HepG2 (cell line): ENCODE measurements around the gene CDC37. TPM values are rescaled to one million over a fixed set of nuclear protein-coding genes. Genes with fewer than 3 reads are reported as not detected.

Source experiments
- FOXK2 ChIP-seq: fragments of 450-650 bp; IDR thresholded peaks from 2 replicates; pipeline ENCODE4 v1.6.1; 2016
- HNF1A ChIP-seq, 2 experiments: sonication (generic) in 1 of 2; formaldehyde crosslinking in 1 of 2; IDR thresholded peaks; 2 replicates each; pipeline versions ENCODE4 v1.4.0 to v1.6.1; 2016 to 2020; ENCODE audit warnings: borderline replicate concordance in 1 of 2, low read depth in 1 of 2, mild to moderate bottlenecking in 1 of 2, missing genetic modification reagents in 1 of 2
- IRF1 ChIP-seq: sonication (generic); formaldehyde crosslinking; IDR thresholded peaks from 2 replicates; pipeline ENCODE4 v1.4.0; 2020; ENCODE audit warnings: low read depth, mild to moderate bottlenecking, missing genetic modification reagents
- LCORL ChIP-seq, 2 experiments: fragments of 450-650 bp in 1 of 2; sonication (generic) in 1 of 2; formaldehyde crosslinking in 1 of 2; IDR thresholded peaks; 2 replicates each; pipeline versions ENCODE4 v1.5.0 to v1.6.1; 2017 to 2020; ENCODE audit warnings: antibody characterized with exemption in 1 of 2, missing genetic modification reagents in 1 of 2
- MAF1 ChIP-seq: sonication (generic); formaldehyde crosslinking; IDR thresholded peaks from 2 replicates; pipeline ENCODE4 v1.5.0; 2020; ENCODE audit warnings: missing genetic modification reagents, borderline replicate concordance
- MAFK ChIP-seq, 2 experiments: IDR thresholded peaks in 1 of 2; conservative IDR thresholded peaks in 1 of 2; 2 replicates each; pipeline ENCODE4 v1.6.1; 2011; ENCODE audit warnings: improper control_type of control experiment in 2 of 2, low read length in 2 of 2
- PHB2 ChIP-seq: fragments of 450-650 bp; IDR thresholded peaks from 2 replicates; pipeline ENCODE4 v1.6.1; 2018; ENCODE audit not compliant: partially characterized antibody
- POGZ ChIP-seq: sonication (generic); formaldehyde crosslinking; IDR thresholded peaks from 2 replicates; pipeline ENCODE4 v1.4.0; 2020; ENCODE audit warnings: mild to moderate bottlenecking, missing genetic modification reagents
- SIN3A ChIP-seq: IDR thresholded peaks from 2 replicates; pipeline ENCODE4 v1.6.1; 2011; ENCODE audit warnings: low read depth, mild to moderate bottlenecking, control low read depth, low read length, borderline replicate concordance
- SP1 ChIP-seq, 2 experiments: fragments of 450-650 bp in 1 of 2; sonication (generic) in 1 of 2; formaldehyde crosslinking in 1 of 2; IDR thresholded peaks; 2 replicates each; pipeline versions ENCODE4 v1.4.0 to v1.6.1; 2016 to 2020; ENCODE audit warnings: missing genetic modification reagents in 1 of 2
- TAF1 ChIP-seq: sonication (generic); formaldehyde crosslinking; IDR thresholded peaks from 2 replicates; pipeline ENCODE4 v1.4.0; 2020; ENCODE audit warnings: missing genetic modification reagents
- ZNF160 ChIP-seq: sonication (generic); formaldehyde crosslinking; IDR thresholded peaks from 2 replicates; pipeline ENCODE4 v1.8.0; 2022; ENCODE audit warnings: mild to moderate bottlenecking, inconsistent platforms, missing genetic modification reagents
- ZNF18 ChIP-seq: sonication (generic); formaldehyde crosslinking; IDR thresholded peaks from 2 replicates; pipeline ENCODE4 v1.8.0; 2022; ENCODE audit warnings: mild to moderate bottlenecking, missing genetic modification reagents; ENCODE audit not compliant: insufficient replicate concordance
- ZNF460 ChIP-seq: sonication (generic); formaldehyde crosslinking; IDR thresholded peaks from 2 replicates; pipeline ENCODE4 v1.5.1; 2020; ENCODE audit warnings: missing genetic modification reagents, mild to moderate bottlenecking, borderline replicate concordance
- ZNF484 ChIP-seq: sonication (generic); formaldehyde crosslinking; IDR thresholded peaks from 2 replicates; pipeline ENCODE4 v1.5.1; 2020; ENCODE audit warnings: mild to moderate bottlenecking, low read depth, missing genetic modification reagents, borderline replicate concordance
- ZNF572 ChIP-seq: sonication (generic); formaldehyde crosslinking; IDR thresholded peaks from 2 replicates; pipeline ENCODE4 v1.5.1; 2020; ENCODE audit warnings: mild to moderate bottlenecking, missing genetic modification reagents
- ZNF576 ChIP-seq: sonication (generic); formaldehyde crosslinking; IDR thresholded peaks from 2 replicates; pipeline ENCODE4 v1.4.0; 2020; ENCODE audit warnings: mild to moderate bottlenecking, missing genetic modification reagents
- ZNF615 ChIP-seq: sonication (generic); formaldehyde crosslinking; IDR thresholded peaks from 2 replicates; pipeline ENCODE4 v1.5.0; 2020; ENCODE audit warnings: mild to moderate bottlenecking, missing genetic modification reagents, borderline replicate concordance
- ZNF766 ChIP-seq: sonication (generic); formaldehyde crosslinking; IDR thresholded peaks from 2 replicates; pipeline ENCODE4 v1.5.0; 2020; ENCODE audit warnings: missing genetic modification reagents, borderline replicate concordance
- ZNF775 ChIP-seq: sonication (generic); formaldehyde crosslinking; IDR thresholded peaks from 2 replicates; pipeline ENCODE4 v1.4.0; 2020; ENCODE audit warnings: missing genetic modification reagents, mild to moderate bottlenecking, moderate library complexity, borderline replicate concordance
- ZNF839 ChIP-seq: sonication (generic); formaldehyde crosslinking; IDR thresholded peaks from 2 replicates; pipeline ENCODE4 v1.4.0; 2020; ENCODE audit warnings: missing genetic modification reagents, mild to moderate bottlenecking, borderline replicate concordance
- polyA plus RNA-seq, 8 experiments: library from polyadenylated mRNA; depleted of rRNA in 3 of 8; stranded (reverse) in 7 of 8; unstranded in 1 of 8; fragments of >200 nt; fragmentation: Illumina TruSeq in 4 of 8; extraction: Trizol in 4 of 8; gene quantifications; 2 replicates each; pipeline versions ENCODE4 v1.2.1 to v1.2.3, GENCODE V29; 2011 to 2016; ENCODE audit warnings: low read depth in 4 of 8, missing spikeins in 1 of 8, mixed read lengths in 1 of 8; ENCODE audit not compliant: insufficient read depth in 1 of 8
- total RNA-seq, 5 experiments: library from RNA; depleted of rRNA; stranded (reverse); fragments of >200 nt; fragmentation: Illumina TruSeq; extraction: Trizol; gene quantifications; 2 replicates each; pipeline ENCODE4 v1.2.3, GENCODE V29; 2016; ENCODE audit warnings: low read depth in 1 of 5

Gene CDC37
- total and polyA plus RNA-seq, 2 of the 13 experiments (the other 11 are each of a cell fraction or from before 2014, with no cell fraction given), result 158 to 177 TPM

GRCh38 chr19:10403137-10404021 is at the start of gene CDC37 (continued):
- peak; percentile 54; the same call in 1 of the 2 replicates for TF ChIP-seq ZNF160 (CRISPR knock-in tag)
- 0 out of 2 replicates have a peak, but pooled peaks have one; percentile 30 for TF ChIP-seq IRF1 (CRISPR knock-in tag)
- no peak for TF ChIP-seq SP1 (IDR thresholded peaks at IDR 0.05)
- peak; percentile 89 for TF ChIP-seq SP1 (CRISPR knock-in tag; IDR thresholded peaks at IDR 0.05)
- TF ChIP-seq FOXK2, result no peak
- TF ChIP-seq MAFK (conservative IDR thresholded peaks at IDR 0.05 in 1 of 2, IDR thresholded peaks at IDR 0.05 in 1 of 2; ENCODE audit: low read length in 2 of 2), result no peak
- no peak for TF ChIP-seq LCORL (IDR thresholded peaks at IDR 0.05)
- no peak for TF ChIP-seq LCORL (CRISPR knock-in tag; IDR thresholded peaks at IDR 0.05)
- no peak for TF ChIP-seq ZNF18 (CRISPR knock-in tag)
- TF ChIP-seq ZNF839, result no peak
- peak; percentile 97; the same call in 1 of the 2 replicates for TF ChIP-seq SIN3A
- TF ChIP-seq MAF1, result peak; percentile 57; the same call in 1 of the 2 replicates
- peak; percentile 41; the same call in 1 of the 2 replicates for TF ChIP-seq POGZ (CRISPR knock-in tag)
- TF ChIP-seq ZNF460 (CRISPR knock-in tag), result no peak
- TF ChIP-seq ZNF775 (CRISPR knock-in tag), result no peak
- TF ChIP-seq ZNF766, result peak; percentile 81; the same call in 1 of the 2 replicates
- 0 out of 2 replicates have a peak, but pooled peaks have one; percentile 39 for TF ChIP-seq ZNF484 (CRISPR knock-in tag)
- TF ChIP-seq ZNF615 (CRISPR knock-in tag), result no peak
- TF ChIP-seq ZNF576 (CRISPR knock-in tag), result no peak
- TF ChIP-seq HNF1A (IDR thresholded peaks at IDR 0.05; ENCODE audit: low read depth), result no peak
- peak; percentile 44 for TF ChIP-seq HNF1A (CRISPR knock-in tag; IDR thresholded peaks at IDR 0.05; ENCODE audit: borderline replicate concordance)
- peak; percentile 90 for TF ChIP-seq TAF1 (CRISPR knock-in tag)
- TF ChIP-seq ZNF572, result no peak
- no peak for TF ChIP-seq PHB2
